A204.1 (cell line): ENCODE results near the gene ITM2B.

Source experiments
- FAIRE-seq: peaks from 2 replicates; lab custom pipeline; 2012; peaks lifted over from hg19 to GRCh38; lab: Jason Lieb, UNC

The ITM2B gene

GRCh38 chr13:48315969-48316650 is 83.1 kb downstream of the ITM2B start:
- FAIRE-seq: no peak

- FAIRE-seq: no peak
These were observed 84.0 kb downstream of the ITM2B start for GRCh38 chr13:48316826-48317510.

- no peak for FAIRE-seq
These were observed 84.7 kb downstream of the ITM2B start for GRCh38 chr13:48317511-48318376.

- FAIRE-seq: no peak
These were observed 85.4 kb downstream of the ITM2B start for GRCh38 chr13:48318377-48318811.

- no peak for FAIRE-seq
These were observed 86.0 kb downstream of the ITM2B start for GRCh38 chr13:48318821-48319511.
